SU-DHL-6 (cell line): ENCODE measurements around the gene AHI1.
"Not testable (repeated sequence)": the region's sequence is repeated elsewhere in the genome, so short reads cannot be mapped to it uniquely, and the experiment has no call there.

Experiments used
- CTCF ChIP-seq: fragments of 200-600 bp; sonication (generic); IDR thresholded peaks from one replicate; pipeline ENCODE4 v1.5.1; 2017; ENCODE audit warnings: antibody characterized with exemption, mild to moderate bottlenecking, low read length, moderate library complexity; ENCODE audit not compliant: insufficient read depth, poor library complexity, severe bottlenecking
- EZH2phosphoT487 ChIP-seq: fragments of 200-600 bp; sonication (generic), shearing (Covaris generic); conservative IDR thresholded peaks from 2 replicates; pipeline ENCODE4 v1.6.1; 2018; ENCODE audit warnings: mild to moderate bottlenecking, antibody characterized with exemption, low read length, moderate library complexity, mixed read lengths

GRCh38 chr6:135483903-135484302, 13.6 kb downstream of the AHI1 start:
- not testable (repeated sequence) for TF ChIP-seq CTCF, EZH2phosphoT487
